ENCODE results near the gene CXCL9. TPM values are rescaled to one million over a fixed set of nuclear protein-coding genes. Genes with fewer than 3 reads are reported as not detected.
"Not testable (repeated sequence)": the region's sequence is repeated elsewhere in the genome, so short reads cannot be mapped to it uniquely, and the experiment has no call there.

CXCL9 gene
- not detected for polyA plus RNA-seq (2013, experiment 1 of 2)
- not detected for polyA plus RNA-seq (2013, experiment 2 of 2)

- 91% methylated on average over 1 of the region's 1 CpG for WGBS
- no peak within 1 kb of the TSS for H3K27ac ChIP-seq (ENCODE audit: low read depth, low read length)
- no peaks in the 10 kb centered on the region; the same call in 1 of the 2 replicates for H3K27me3 ChIP-seq (ENCODE audit: insufficient read depth, low read length)
- H3K9me3 ChIP-seq (ENCODE audit: insufficient read depth, low read depth, low read length), result no peaks in the 10 kb centered on the region
- H3K4me1 ChIP-seq (ENCODE audit: insufficient read depth, low read length), result peaks cover 7% of the 10 kb centered on the region
- no peaks in the 10 kb centered on the region for H3K36me3 ChIP-seq (ENCODE audit: insufficient read depth, low read length)
- no peak within 1 kb of the TSS for H3K4me3 ChIP-seq (ENCODE audit: low read length)
- no peak within 1 kb of the TSS for H3K9ac ChIP-seq (ENCODE audit: low read depth, low read length)
These were observed at the start of gene CXCL9 for GRCh38 chr4:76007089-76007862. TSS of gene CXCL9 (minus strand) at chr4:76007509. CDS start at chr4:76007449, 60 bp downstream.

GRCh38 chr4:76055421-76055820 is 48.1 kb upstream of the CXCL9 start:
- Histone ChIP-seq H3K27ac (ENCODE audit: low read depth, low read length) (no peak overlapping the region), H3K9ac (ENCODE audit: low read depth, low read length) (no peak overlapping the region)
- WGBS, result 43% methylated on average over 2 of the region's 2 CpGs

DNA sequence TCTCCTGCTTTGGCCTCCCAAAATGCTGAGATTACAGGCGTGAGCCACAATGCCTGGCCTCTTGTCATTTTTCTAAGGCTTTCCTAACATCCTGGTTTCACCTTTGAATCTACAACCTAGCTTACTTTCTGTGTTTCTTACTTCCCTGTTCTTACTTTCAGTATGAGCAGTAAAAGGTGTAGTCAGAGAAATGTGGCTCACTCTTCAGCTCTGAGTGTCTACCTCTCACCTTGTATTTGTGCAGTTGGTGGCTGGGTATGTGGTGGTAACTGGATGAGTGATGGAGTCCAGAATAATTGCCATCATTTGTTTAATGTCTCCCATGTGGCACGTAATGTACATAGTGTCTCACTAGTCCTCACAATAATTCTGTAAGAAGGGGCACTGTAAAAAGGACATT is 47.7 kb upstream of the CXCL9 start:
- Histone ChIP-seq H3K4me3 (ENCODE audit: low read length) (no peak overlapping the region), H3K4me1 (ENCODE audit: insufficient read depth, low read length) (peaks cover 30% of the 10 kb centered on the region), H3K9me3 (ENCODE audit: insufficient read depth, low read depth, low read length) (no peaks in the 10 kb centered on the region), H3K27me3 (ENCODE audit: insufficient read depth, low read length) (no peaks in the 10 kb centered on the region), H3K9ac (ENCODE audit: low read depth, low read length) (no peak overlapping the region), H3K27ac (ENCODE audit: low read depth, low read length) (no peak overlapping the region), H3K36me3 (ENCODE audit: insufficient read depth, low read length) (no peaks in the 10 kb centered on the region)
- 94% methylated on average over 2 of the region's 2 CpGs for WGBS

More at GRCh38 chr4:76055421-76055820, 48.1 kb upstream of the CXCL9 start:
- H3K36me3 ChIP-seq (ENCODE audit: insufficient read depth, low read length), result no peaks in the 10 kb centered on the region
- H3K9me3 ChIP-seq (ENCODE audit: insufficient read depth, low read depth, low read length), result no peaks in the 10 kb centered on the region
- H3K27me3 ChIP-seq (ENCODE audit: insufficient read depth, low read length), result no peaks in the 10 kb centered on the region
- peaks cover 30% of the 10 kb centered on the region for H3K4me1 ChIP-seq (ENCODE audit: insufficient read depth, low read length)
- no peak overlapping the region for H3K4me3 ChIP-seq (ENCODE audit: low read length)

- H3K9me3 ChIP-seq (ENCODE audit: insufficient read depth, low read depth, low read length), result no peaks in the 10 kb centered on the region
- H3K4me1 ChIP-seq (ENCODE audit: insufficient read depth, low read length), result peaks cover 29% of the 10 kb centered on the region
- H3K27ac ChIP-seq (ENCODE audit: low read depth, low read length), result no peak overlapping the region
- WGBS, result 30% methylated on average over 4 of the region's 4 CpGs
- no peaks in the 10 kb centered on the region for H3K36me3 ChIP-seq (ENCODE audit: insufficient read depth, low read length)
- H3K9ac ChIP-seq (ENCODE audit: low read depth, low read length), result no peak overlapping the region
- no peak overlapping the region for H3K4me3 ChIP-seq (ENCODE audit: low read length)
- H3K27me3 ChIP-seq (ENCODE audit: insufficient read depth, low read length), result no peaks in the 10 kb centered on the region
These were observed 46.4 kb upstream of the CXCL9 start for GRCh38 chr4:76053730-76054129.

- 90% methylated on average over 27 of the region's 27 CpGs for WGBS
- not testable (repeated sequence) for H3K4me3 ChIP-seq (ENCODE audit: low read length); H3K36me3 ChIP-seq (ENCODE audit: insufficient read depth, low read length); H3K9ac ChIP-seq (ENCODE audit: low read depth, low read length); H3K27ac ChIP-seq (ENCODE audit: low read depth, low read length); H3K27me3 ChIP-seq (ENCODE audit: insufficient read depth, low read length); H3K9me3 ChIP-seq (ENCODE audit: insufficient read depth, low read depth, low read length)
- H3K4me1 ChIP-seq (ENCODE audit: insufficient read depth, low read length), result peaks cover 15% of the 10 kb centered on the region
These were observed 43.3 kb upstream of the CXCL9 start for GRCh38 chr4:76050560-76051050.

DNA sequence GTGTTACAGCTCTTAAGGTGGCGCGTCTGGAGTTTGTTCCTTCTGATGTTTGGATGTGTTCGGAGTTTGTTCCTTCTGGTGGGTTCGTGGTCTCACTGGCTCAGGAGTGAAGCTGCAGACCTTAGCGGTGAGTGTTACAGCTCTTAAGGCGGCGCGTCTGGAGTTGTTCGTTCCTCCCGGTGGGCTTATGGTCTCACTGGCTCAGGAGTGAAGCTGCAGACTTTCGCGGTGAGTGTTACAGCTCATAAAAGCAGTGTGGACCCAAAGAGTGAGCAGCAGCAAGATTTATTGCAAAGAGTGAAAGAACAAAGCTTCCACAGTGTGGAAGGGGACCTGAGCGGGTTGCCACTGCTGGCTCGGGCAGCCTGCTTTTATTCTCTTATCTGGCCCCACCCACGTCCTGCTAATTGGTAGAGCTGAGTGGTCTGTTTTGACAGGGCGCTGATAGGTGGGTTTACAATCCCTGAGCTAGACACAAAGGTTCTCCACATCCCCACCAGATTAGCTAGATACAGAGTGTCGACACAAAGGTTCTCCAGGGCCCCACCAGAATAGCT is 42.6 kb upstream of the CXCL9 start:
- not testable (repeated sequence) for H3K27ac ChIP-seq (ENCODE audit: low read depth, low read length); H3K4me1 ChIP-seq (ENCODE audit: insufficient read depth, low read length); H3K9me3 ChIP-seq (ENCODE audit: insufficient read depth, low read depth, low read length); H3K27me3 ChIP-seq (ENCODE audit: insufficient read depth, low read length); H3K9ac ChIP-seq (ENCODE audit: low read depth, low read length); H3K36me3 ChIP-seq (ENCODE audit: insufficient read depth, low read length); H3K4me3 ChIP-seq (ENCODE audit: low read length)
- WGBS, result 91% methylated on average over 15 of the region's 17 CpGs

- H3K27ac ChIP-seq (ENCODE audit: low read depth, low read length); H3K4me1 ChIP-seq (ENCODE audit: insufficient read depth, low read length); H3K36me3 ChIP-seq (ENCODE audit: insufficient read depth, low read length); H3K4me3 ChIP-seq (ENCODE audit: low read length); H3K27me3 ChIP-seq (ENCODE audit: insufficient read depth, low read length); H3K9ac ChIP-seq (ENCODE audit: low read depth, low read length); H3K9me3 ChIP-seq (ENCODE audit: insufficient read depth, low read depth, low read length): not testable (repeated sequence)
- WGBS, result 91% methylated on average over 3 of the region's 4 CpGs
These were observed 37.4 kb upstream of the CXCL9 start for GRCh38 chr4:76044686-76045085.

DNA sequence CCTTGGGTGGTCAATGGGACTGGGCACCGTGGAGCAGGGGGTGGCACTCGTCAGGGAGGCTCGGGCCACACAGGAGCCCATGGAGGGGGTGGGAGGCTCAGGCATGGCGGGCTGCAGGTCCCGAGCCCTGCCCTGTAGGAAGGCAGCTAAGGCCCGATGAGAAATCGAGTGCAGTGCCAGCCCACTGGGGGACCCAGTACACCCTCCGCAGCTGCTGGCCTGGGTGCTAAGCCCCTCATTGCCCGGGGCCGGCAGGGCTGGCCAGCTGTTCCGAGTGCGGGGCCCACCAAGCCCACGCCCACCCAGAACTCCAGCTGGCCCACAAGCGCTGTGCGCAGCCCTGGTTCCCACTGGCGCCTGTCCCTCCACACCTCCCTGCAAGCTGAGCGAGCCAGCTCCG is 36.0 kb upstream of the CXCL9 start:
- WGBS, result 97% methylated on average over 18 of the region's 18 CpGs
- not testable (repeated sequence) for H3K27ac ChIP-seq (ENCODE audit: low read depth, low read length); H3K27me3 ChIP-seq (ENCODE audit: insufficient read depth, low read length); H3K9me3 ChIP-seq (ENCODE audit: insufficient read depth, low read depth, low read length); H3K9ac ChIP-seq (ENCODE audit: low read depth, low read length); H3K4me1 ChIP-seq (ENCODE audit: insufficient read depth, low read length); H3K4me3 ChIP-seq (ENCODE audit: low read length); H3K36me3 ChIP-seq (ENCODE audit: insufficient read depth, low read length)

- H3K27me3 ChIP-seq (ENCODE audit: insufficient read depth, low read length); H3K4me1 ChIP-seq (ENCODE audit: insufficient read depth, low read length); H3K36me3 ChIP-seq (ENCODE audit: insufficient read depth, low read length); H3K9me3 ChIP-seq (ENCODE audit: insufficient read depth, low read depth, low read length); H3K27ac ChIP-seq (ENCODE audit: low read depth, low read length); H3K4me3 ChIP-seq (ENCODE audit: low read length); H3K9ac ChIP-seq (ENCODE audit: low read depth, low read length): not testable (repeated sequence)
- WGBS, result 95% methylated on average over 15 of the region's 18 CpGs
These were observed 35.1 kb upstream of the CXCL9 start for GRCh38 chr4:76042241-76042998.

DNA sequence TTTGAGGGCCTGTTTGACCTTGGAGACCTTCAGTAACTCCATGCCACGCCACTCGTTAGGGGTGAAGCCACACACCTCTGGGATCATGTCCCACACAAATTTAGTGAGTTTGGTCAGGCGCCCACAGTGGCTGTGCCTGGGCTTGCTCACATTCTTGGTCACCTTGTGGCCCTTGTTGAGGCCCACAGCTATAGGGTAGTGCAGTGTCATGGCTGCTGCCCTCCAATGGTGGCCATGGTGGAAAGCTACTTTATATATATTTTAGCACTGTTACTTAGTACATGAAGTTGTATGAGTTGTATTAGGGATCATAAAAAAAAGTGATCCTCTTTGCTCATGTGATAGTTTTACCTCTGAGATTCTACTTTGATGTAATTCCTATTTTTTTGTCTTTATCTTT is 29.5 kb upstream of the CXCL9 start:
- Histone ChIP-seq H3K27me3 (ENCODE audit: insufficient read depth, low read length) (no peaks in the 10 kb centered on the region), H3K27ac (ENCODE audit: low read depth, low read length) (no peak overlapping the region), H3K9ac (ENCODE audit: low read depth, low read length) (no peak overlapping the region), H3K4me3 (ENCODE audit: low read length) (no peak overlapping the region), H3K36me3 (ENCODE audit: insufficient read depth, low read length) (no peaks in the 10 kb centered on the region), H3K9me3 (ENCODE audit: insufficient read depth, low read depth, low read length) (no peaks in the 10 kb centered on the region), H3K4me1 (ENCODE audit: insufficient read depth, low read length) (no peaks in the 10 kb centered on the region)
- WGBS, result 95% methylated on average over 3 of the region's 3 CpGs

- H3K9me3 ChIP-seq (ENCODE audit: insufficient read depth, low read depth, low read length), result no peaks in the 10 kb centered on the region
- H3K4me1 ChIP-seq (ENCODE audit: insufficient read depth, low read length), result no peaks in the 10 kb centered on the region
- no peak within 1 kb of the TSS for H3K27ac ChIP-seq (ENCODE audit: low read depth, low read length)
- no peak within 1 kb of the TSS for H3K9ac ChIP-seq (ENCODE audit: low read depth, low read length)
- 97% methylated on average over 2 of the region's 2 CpGs for WGBS
- H3K4me3 ChIP-seq (ENCODE audit: low read length), result no peak within 1 kb of the TSS
- H3K36me3 ChIP-seq (ENCODE audit: insufficient read depth, low read length), result no peaks in the 10 kb centered on the region
- H3K27me3 ChIP-seq (ENCODE audit: insufficient read depth, low read length), result no peaks in the 10 kb centered on the region
These were observed 28.6 kb upstream of the CXCL9 start, which contains the start of gene CXCL11 for GRCh38 chr4:76035799-76036380. TSS of gene CXCL11 (minus strand) at chr4:76036070. CDS start at chr4:76035987, 83 bp downstream.

All from HUES64 (cell line).